CD4-positive, alpha-beta T cell treated with Interleukin-4 for 1 hour (primary cell): ENCODE data around the gene AP2M1.
"Not testable (repeated sequence)": the region's sequence is repeated elsewhere in the genome, so short reads cannot be mapped to it uniquely, and the experiment has no call there.

Experiments
- DNase-seq, 2 donors: peaks; one replicate each; pipeline ENCODE4 v3.0.0-alpha.2; 2020 to 2022

The AP2M1 gene

GRCh38 chr3:184174646-184175492, at the start of gene AP2M1:
TSS of gene AP2M1 (plus strand) at chr3:184174855. CDS start at chr3:184176994, 2,139 bp downstream.
- peak; percentile 99 for DNase-seq

DNA sequence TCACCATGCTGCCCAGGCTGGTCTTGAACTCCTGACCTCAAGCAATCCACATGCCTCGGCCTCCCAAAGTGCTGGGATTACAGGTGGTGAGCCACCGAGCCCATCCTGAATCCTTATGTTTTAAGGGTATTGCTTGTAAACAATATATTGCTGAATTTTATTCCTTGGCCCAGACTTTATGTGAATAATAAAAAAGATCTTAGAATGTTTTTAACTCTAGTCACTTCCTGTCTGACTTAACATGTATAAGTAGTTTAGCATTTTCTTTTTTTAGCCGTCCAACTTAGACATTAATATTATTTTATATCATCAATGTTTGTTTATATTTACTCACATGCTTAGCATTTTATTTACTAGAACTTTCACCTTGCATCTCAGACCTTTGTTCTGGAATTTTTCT, 48.6 kb upstream of the AP2M1 start:
- no peak for DNase-seq

DNA sequence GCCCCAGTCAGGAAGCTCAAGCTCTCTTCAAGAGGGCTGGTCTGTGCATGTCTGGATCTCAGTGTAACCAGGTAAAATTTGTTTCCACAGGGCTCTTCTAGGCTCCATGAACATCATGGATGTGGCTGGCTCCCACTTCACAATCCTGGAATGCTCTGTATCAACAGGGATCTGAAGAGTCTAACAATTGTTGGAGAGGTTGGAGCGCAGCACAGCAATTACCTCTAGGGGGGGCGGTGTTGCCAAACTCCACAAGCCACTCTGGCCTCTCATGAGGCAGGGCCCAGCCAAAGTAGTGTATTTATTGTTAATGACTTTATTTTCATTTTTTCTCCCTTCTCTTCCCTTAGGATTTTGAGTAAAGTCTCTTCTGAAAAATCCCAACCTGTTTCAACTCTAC, 45.6 kb upstream of the AP2M1 start:
- no peak for DNase-seq

- DNase-seq = no peak
Observed at GRCh38 chr3:184132945-184133344, 41.7 kb upstream of the AP2M1 start.

- DNase-seq = peak; percentile 48 to 50
Observed at GRCh38 chr3:184133840-184134745, 40.6 kb upstream of the AP2M1 start.

- DNase-seq = no peak
Observed at GRCh38 chr3:184134746-184135148, 39.9 kb upstream of the AP2M1 start.

GRCh38 chr3:184135149-184135910, 39.3 kb upstream of the AP2M1 start, which contains the start of gene EIF2B5:
TSS of gene EIF2B5 (plus strand) at chr3:184135358. CDS start at chr3:184135386, 28 bp downstream.
- peak; percentile 91 to 92 for DNase-seq

GRCh38 chr3:184135911-184136260, 38.8 kb upstream of the AP2M1 start:
- no peak for DNase-seq

DNA sequence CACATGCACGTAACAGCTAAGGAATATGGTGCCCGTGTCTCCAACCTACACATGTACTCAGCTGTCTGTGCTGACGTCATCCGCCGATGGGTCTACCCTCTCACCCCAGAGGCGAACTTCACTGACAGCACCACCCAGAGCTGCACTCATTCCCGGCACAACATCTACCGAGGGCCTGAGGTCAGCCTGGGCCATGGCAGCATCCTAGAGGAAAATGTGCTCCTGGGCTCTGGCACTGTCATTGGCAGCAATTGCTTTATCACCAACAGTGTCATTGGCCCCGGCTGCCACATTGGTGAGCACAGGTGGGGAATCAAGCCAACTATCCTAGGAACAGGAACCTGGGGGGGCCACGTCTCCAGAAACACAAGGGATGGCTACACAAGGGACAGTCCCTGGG, 34.2 kb upstream of the AP2M1 start:
- DNase-seq = no peak

DNA sequence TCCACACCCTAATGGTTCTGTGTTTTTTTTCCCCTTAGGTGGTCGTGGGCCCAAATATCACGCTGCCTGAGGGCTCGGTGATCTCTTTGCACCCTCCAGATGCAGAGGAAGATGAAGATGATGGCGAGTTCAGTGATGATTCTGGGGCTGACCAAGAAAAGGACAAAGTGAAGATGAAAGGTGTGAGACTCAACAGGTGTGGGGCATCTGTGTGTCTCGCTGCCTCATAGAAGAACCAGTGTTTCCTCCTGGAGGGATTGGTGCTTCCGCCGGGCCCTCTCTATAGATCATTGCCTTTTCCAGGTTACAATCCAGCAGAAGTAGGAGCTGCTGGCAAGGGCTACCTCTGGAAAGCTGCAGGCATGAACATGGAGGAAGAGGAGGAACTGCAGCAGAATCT, 32.5 kb upstream of the AP2M1 start:
- DNase-seq = no peak

GRCh38 chr3:184143327-184143726, 31.3 kb upstream of the AP2M1 start:
- DNase-seq = no peak

DNA sequence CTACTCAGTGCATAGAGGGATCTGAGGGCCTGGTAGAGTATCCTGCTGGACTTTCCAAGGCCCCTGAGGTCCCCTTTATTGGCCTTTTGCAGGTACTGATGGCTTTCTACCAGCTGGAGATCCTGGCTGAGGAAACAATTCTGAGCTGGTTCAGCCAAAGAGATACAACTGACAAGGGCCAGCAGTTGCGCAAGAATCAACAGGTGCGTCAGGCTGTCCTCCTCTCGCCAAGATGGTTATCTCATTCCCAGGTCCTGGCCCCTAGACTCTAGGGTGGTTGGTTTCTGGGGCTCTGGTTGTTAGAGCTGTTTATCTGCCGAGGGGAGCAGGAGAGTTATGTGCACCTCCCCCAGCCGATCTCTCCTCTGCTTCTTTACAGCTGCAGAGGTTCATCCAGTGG, 30.1 kb upstream of the AP2M1 start:
- DNase-seq = no peak

GRCh38 chr3:184145111-184145524, 29.5 kb upstream of the AP2M1 start:
- DNase-seq = peak; percentile 41 to 42

DNA sequence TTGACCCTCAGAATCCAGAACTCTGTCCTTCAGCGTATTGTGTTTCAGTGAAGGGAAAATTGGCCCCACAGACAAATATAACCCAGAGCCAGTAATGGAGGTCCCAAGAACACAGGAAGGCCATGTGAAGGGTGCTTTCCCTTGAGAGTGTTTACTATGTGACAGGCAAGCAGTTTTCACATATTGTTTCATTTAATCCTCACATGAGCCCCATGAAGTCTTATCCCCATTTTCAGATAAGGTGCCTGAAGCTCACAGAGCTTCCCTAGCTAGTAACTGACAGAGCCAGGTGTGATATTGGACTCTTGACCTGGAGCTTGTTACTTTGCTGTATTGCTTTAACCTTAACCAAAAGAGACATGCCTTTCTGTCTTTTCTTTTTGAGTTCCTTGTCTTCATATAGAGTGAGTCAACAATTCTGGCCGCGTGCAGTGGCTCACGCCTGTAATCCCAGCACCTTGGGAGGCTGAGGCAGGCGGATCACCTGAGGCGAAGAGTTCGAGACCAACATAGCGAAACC, 28.8 kb upstream of the AP2M1 start:
- DNase-seq = no peak

- DNase-seq = no peak
Observed at GRCh38 chr3:184148076-184148475, 26.6 kb upstream of the AP2M1 start.

DNA sequence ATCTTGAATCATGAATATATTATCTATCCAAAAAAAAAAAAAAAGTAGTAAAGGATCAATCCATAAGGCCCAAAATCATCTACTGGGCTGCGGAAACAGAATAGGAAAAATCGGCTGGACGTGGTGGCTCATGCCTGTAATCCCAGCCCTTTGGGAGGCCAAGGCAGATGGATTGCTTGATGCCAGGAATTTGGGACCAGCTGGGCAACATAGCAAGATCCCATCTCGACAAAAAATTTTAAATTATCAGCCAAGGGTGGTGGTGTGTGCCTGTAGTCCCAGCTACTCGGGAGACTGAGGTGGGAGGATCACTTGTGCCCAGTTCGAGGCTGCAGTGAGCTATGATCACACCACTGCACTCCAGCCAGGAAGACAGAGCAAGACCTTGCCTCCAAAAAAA, 25.5 kb upstream of the AP2M1 start:
- DNase-seq = no peak

DNA sequence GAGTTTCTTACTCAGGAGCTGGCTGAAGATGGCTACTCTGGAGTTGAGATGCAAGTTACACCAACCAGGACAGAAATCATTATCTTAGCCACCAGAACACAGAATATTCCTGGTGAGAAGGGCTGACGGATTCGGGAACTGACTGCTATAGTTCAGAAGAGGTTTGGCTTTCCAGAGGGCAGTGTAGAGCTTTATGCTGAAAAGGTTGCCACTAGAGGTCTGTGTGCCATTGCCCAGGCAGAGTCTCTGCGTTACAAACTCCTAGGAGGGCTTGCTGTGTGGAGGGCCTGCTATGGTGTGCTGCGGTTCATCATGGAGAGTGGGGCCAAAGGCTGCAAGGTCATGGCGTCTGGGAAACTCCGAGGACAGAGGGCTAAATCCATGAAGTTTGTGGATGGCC, 24.9 kb upstream of the AP2M1 start:
- not testable (repeated sequence) for DNase-seq

DNA sequence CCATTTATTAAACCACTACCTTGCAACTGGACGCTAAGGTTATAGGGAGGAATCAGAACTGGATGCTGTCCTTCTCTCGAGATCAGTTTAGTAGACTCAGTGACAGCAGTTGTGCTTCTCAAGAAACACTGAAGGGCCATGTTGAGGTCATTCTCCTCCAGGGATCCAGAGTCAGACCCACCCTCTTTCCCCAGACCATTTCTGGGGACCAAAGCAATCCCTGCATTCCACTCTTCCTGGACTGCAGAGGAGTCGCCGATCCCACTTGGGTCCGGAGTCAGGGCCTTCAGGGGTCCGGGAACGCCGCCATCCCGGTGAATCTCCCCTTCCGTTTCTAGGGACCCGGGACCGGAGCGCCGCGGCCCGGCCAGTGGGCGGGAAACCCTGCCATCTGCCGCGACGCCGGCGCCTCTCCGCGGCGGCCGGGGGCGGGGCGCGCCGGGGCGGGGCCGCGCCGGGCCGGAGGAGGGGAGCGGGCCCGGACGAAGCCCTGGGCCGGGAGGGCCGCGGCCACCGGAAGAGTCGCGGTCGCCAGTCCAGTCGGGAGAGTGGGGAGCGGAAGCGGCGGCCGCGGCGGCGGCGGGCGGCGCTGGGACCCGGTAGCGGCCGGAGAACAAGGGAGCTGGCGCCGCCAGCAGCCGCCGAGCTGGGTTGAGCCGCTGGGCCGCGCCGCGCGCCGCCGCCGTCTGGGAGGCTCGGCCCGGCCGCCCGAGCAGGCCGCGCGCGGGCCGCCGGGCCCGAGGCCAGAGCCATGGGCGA, 19.6 kb upstream of the AP2M1 start, which contains the start of gene DVL3:
TSS of gene DVL3 (plus strand) at position 493 of the 759 bp plus-strand sequence. CDS start at position 752, 259 bp downstream.
- DNase-seq = peak; percentile 41 to 53

GRCh38 chr3:184155644-184156521, 18.8 kb upstream of the AP2M1 start:
- peak; percentile 27 to 34 for DNase-seq

DNA sequence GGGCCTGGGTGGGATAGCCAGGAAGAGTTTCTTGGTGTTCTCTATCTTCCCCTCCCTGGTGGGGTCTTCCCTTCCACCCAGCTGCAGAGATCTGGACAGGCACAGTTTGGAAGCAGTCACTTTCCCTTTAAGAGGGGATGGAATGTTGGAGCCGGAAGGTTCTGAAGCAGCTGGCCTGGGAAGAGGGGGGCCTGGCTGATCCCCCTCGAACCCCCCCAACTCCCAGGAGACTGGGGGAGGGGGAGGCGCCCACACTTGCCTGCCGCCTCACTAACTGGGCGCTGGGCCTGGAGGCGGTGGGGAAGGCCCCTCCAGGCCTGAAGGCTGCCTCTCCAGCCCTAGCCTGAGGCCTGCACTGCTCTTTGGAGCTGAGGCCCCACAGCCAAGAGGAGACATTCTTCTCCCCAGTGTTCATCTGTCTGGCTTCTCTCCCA, 18.1 kb upstream of the AP2M1 start:
- no peak for DNase-seq

GRCh38 chr3:184157206-184157605, 17.4 kb upstream of the AP2M1 start:
- no peak for DNase-seq
